RWPE2 (cell line): Measurements from ENCODE around the gene TAMALIN.

ENCODE experiments used
- ATAC-seq: fragments of 200-7000 bp; cut with Tn5 transposase; 3 replicates; pipeline ENCODE4 v1.9.1; 2021; ENCODE audit warnings: low read depth
- DNase-seq: peaks from one replicate; pipeline ENCODE4 v3.0.0-alpha.2; 2020; ENCODE audit warnings: low spot score
- H3K27ac ChIP-seq: fragments of 450-650 bp; 2 replicates; pipeline ENCODE4 v1.5.1; 2017; ENCODE audit warnings: mild to moderate bottlenecking; ENCODE audit not compliant: poor library complexity, severe bottlenecking
- H3K27me3 ChIP-seq: fragments of 250-450 bp; sonication (Bioruptor Pico); 2 replicates; pipeline ENCODE4 v1.5.1; 2021; ENCODE audit warnings: mild to moderate bottlenecking, moderate library complexity; ENCODE audit not compliant: insufficient read depth, poor library complexity, severe bottlenecking
- H3K36me3 ChIP-seq: fragments of 250-450 bp; sonication (Bioruptor Pico); 2 replicates; pipeline ENCODE4 v1.5.1; 2020; ENCODE audit warnings: low read depth, mild to moderate bottlenecking, moderate library complexity
- H3K4me1 ChIP-seq: fragments of 250-450 bp; sonication (Bioruptor Pico); 2 replicates; pipeline ENCODE4 v1.5.1; 2021; ENCODE audit warnings: mild to moderate bottlenecking, moderate library complexity; ENCODE audit not compliant: insufficient read depth, poor library complexity, severe bottlenecking
- H3K4me3 ChIP-seq: fragments of 250-450 bp; sonication (Bioruptor Pico); 2 replicates; pipeline ENCODE4 v1.5.1; 2021; ENCODE audit warnings: mild to moderate bottlenecking, moderate library complexity; ENCODE audit not compliant: severe bottlenecking
- H3K9me3 ChIP-seq: fragments of 250-450 bp; sonication (Bioruptor Pico); 2 replicates; pipeline ENCODE4 v1.5.1; 2021; ENCODE audit warnings: mild to moderate bottlenecking, moderate library complexity; ENCODE audit not compliant: severe bottlenecking
- TF ChIP-seq, protein P1 (sequence below): fragments of 450-650 bp; IDR thresholded peaks from one replicate; pipeline ENCODE4 v1.5.1; 2017; ENCODE audit warnings: mild to moderate bottlenecking, moderate library complexity; ENCODE audit not compliant: poor library complexity, severe bottlenecking

Gene TAMALIN

GRCh38 chr12:51980051-51980808 lies 26.5 kb upstream of the TAMALIN start:
- H3K27me3 ChIP-seq: no peaks in the 10 kb centered on the region
- no peak for DNase-seq
- H3K4me3 ChIP-seq: no peak overlapping the region
- peak; percentile 94 for ATAC-seq
- H3K27ac ChIP-seq: no peak overlapping the region
- TF ChIP-seq, protein P1, sequence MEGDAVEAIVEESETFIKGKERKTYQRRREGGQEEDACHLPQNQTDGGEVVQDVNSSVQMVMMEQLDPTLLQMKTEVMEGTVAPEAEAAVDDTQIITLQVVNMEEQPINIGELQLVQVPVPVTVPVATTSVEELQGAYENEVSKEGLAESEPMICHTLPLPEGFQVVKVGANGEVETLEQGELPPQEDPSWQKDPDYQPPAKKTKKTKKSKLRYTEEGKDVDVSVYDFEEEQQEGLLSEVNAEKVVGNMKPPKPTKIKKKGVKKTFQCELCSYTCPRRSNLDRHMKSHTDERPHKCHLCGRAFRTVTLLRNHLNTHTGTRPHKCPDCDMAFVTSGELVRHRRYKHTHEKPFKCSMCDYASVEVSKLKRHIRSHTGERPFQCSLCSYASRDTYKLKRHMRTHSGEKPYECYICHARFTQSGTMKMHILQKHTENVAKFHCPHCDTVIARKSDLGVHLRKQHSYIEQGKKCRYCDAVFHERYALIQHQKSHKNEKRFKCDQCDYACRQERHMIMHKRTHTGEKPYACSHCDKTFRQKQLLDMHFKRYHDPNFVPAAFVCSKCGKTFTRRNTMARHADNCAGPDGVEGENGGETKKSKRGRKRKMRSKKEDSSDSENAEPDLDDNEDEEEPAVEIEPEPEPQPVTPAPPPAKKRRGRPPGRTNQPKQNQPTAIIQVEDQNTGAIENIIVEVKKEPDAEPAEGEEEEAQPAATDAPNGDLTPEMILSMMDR: peak; percentile 94
- no peaks in the 10 kb centered on the region for H3K4me1 ChIP-seq
- peaks cover 53% of the 10 kb centered on the region for H3K36me3 ChIP-seq
- no peaks in the 10 kb centered on the region for H3K9me3 ChIP-seq

- H3K4me1 ChIP-seq: no peaks in the 10 kb centered on the region
- no peaks in the 10 kb centered on the region for H3K9me3 ChIP-seq
- ATAC-seq (no peak), DNase-seq (no peak)
- no peaks in the 10 kb centered on the region for H3K27me3 ChIP-seq
- H3K36me3 ChIP-seq: peaks cover 54% of the 10 kb centered on the region
- no peak overlapping the region for H3K4me3 ChIP-seq
- TF ChIP-seq, protein P1: no peak
- H3K27ac ChIP-seq: no peak overlapping the region
Measured at GRCh38 chr12:51980809-51981127, 26.0 kb upstream of the TAMALIN start.

DNA sequence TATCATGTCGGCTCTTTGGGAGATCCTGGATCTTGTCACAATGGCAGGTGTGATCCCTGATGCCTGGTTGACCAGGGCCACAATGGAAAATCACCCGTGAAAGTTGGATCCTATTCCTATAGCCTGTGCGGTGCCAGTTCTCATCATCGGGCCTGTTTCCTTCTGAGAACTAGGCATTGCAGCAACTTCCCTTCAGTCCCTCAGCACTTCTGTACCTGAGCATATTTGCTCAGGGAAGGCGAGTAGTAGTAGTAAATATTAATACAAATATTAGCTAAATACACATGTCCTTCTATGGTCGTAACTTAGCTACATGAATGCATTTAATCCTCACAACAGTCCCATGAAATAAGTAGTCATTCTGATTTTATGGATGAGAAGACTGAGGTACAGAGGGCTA lies 22.1 kb upstream of the TAMALIN start:
- no peak overlapping the region for H3K27ac ChIP-seq
- H3K4me1 ChIP-seq: no peaks in the 10 kb centered on the region
- H3K36me3 ChIP-seq: peaks cover 56% of the 10 kb centered on the region
- H3K4me3 ChIP-seq: no peak overlapping the region
- TF ChIP-seq, protein P1: no peak
- ATAC-seq: no peak
- H3K27me3 ChIP-seq: no peaks in the 10 kb centered on the region
- H3K9me3 ChIP-seq: no peaks in the 10 kb centered on the region
- no peak for DNase-seq

DNA sequence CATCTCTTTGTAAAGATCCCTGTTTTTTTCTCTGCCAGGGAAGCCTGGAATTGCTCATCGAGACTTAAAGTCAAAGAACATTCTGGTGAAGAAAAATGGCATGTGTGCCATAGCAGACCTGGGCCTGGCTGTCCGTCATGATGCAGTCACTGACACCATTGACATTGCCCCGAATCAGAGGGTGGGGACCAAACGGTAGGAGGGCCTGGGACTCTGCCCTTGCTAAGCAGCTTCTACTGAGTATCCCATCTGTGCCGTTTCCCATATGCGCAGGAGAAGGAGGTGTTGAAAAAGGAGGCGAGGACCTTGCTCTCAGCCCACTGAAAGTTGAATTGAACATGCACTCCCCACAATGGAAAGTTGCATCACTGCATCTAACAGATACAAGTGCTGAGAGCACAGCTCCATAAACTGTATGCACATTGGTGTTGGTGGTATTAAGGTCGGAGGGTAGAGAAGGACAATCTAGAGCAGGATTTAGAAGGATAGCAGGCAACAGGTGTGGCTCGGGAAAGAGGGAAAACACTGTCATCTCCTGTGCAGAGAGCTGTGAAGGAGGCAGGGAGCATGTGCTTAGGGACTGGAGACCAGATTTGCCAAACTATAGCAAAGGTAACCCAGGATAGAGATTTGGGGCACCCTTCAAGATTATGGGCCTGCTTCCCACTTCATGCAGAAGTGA lies 21.5 kb upstream of the TAMALIN start:
- Histone ChIP-seq H3K4me3 (no peak overlapping the region), H3K9me3 (no peaks in the 10 kb centered on the region), H3K4me1 (no peaks in the 10 kb centered on the region), H3K36me3 (peaks cover 56% of the 10 kb centered on the region), H3K27me3 (no peaks in the 10 kb centered on the region), H3K27ac (no peak overlapping the region)
- TF ChIP-seq, protein P1: no peak
- DNase-seq (no peak), ATAC-seq (no peak)

DNA sequence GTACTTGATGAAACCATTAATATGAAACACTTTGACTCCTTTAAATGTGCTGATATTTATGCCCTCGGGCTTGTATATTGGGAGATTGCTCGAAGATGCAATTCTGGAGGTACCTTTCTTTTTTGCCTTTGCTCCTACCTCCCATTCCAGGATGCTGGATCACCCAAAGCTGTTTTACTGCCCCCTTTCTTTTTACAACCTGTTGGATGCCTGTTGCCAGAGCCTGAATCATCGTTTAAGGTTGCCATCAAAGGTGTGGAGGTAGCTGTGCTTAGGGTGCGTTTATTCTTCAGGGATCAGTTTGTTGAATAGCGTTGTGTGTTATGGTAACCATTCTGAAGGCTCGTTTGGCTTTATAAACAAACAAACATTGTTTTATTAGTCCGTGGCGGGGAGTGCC lies 19.9 kb upstream of the TAMALIN start:
- no peaks in the 10 kb centered on the region for H3K4me1 ChIP-seq
- peaks cover 43% of the 10 kb centered on the region for H3K36me3 ChIP-seq
- H3K9me3 ChIP-seq: no peaks in the 10 kb centered on the region
- ATAC-seq (no peak), DNase-seq (no peak)
- H3K27ac ChIP-seq: no peak overlapping the region
- TF ChIP-seq, protein P1: no peak
- H3K27me3 ChIP-seq: no peaks in the 10 kb centered on the region
- H3K4me3 ChIP-seq: no peak overlapping the region
